H1 (cell line): ENCODE data around the gene TJP3. TPM values are rescaled to one million over a fixed set of nuclear protein-coding genes. Genes with fewer than 3 reads are reported as not detected.

Experiments used
- CTCF ChIA-PET: fragments of 300-600 bp; sonication (Branson Sonifier 250); formaldehyde crosslinking; loops from one replicate; lab custom pipeline; 2021; ENCODE audit not compliant: partially characterized antibody; lab: Charles Lee
- POLR2A ChIA-PET: fragments of 300-600 bp; sonication (Branson Sonifier 250); formaldehyde crosslinking; loops from one replicate; lab custom pipeline; 2021; ENCODE audit warnings: inconsistent platforms; ENCODE audit not compliant: partially characterized antibody; lab: Charles Lee
- DNase-seq, 2 experiments: peaks; one replicate each; pipeline versions ENCODE4 v3.0.0 to v3.0.0-alpha.2; 2010 to 2022; ENCODE audit warnings: low spot score in 2 of 2, low read depth in 1 of 2, mixed read lengths in 1 of 2
- FAIRE-seq: peaks from 2 replicates; lab custom pipeline; 2011; peaks lifted over from hg19 to GRCh38; lab: Jason Lieb, UNC
- H2AFZ ChIP-seq: 2 replicates; pipeline ENCODE4 v1.8.1; 2012; ENCODE audit warnings: low read length, inconsistent platforms
- H2AK5ac ChIP-seq: 2 replicates; pipeline ENCODE4 v1.6.1; 2013; ENCODE audit warnings: low read depth, low read length
- H2BK120ac ChIP-seq: replicated peaks from 2 replicates; pipeline ENCODE3; 2013; ENCODE audit warnings: low read depth, low read length, inconsistent platforms
- H2BK12ac ChIP-seq: 2 replicates; pipeline ENCODE4 v1.6.1; 2013; ENCODE audit warnings: low read depth, low read length
- H2BK15ac ChIP-seq: 2 replicates; pipeline ENCODE4 v1.6.1; 2013; ENCODE audit warnings: low read length
- H2BK20ac ChIP-seq: 2 replicates; pipeline ENCODE4 v1.6.1; 2013; ENCODE audit warnings: low read length
- H2BK5ac ChIP-seq: 2 replicates; pipeline ENCODE4 v1.6.1; 2013; ENCODE audit warnings: low read depth, low read length
- H3K14ac ChIP-seq: 2 replicates; pipeline ENCODE4 v1.6.1; 2013; ENCODE audit warnings: inconsistent platforms; ENCODE audit not compliant: insufficient read length
- H3K18ac ChIP-seq: 2 replicates; pipeline ENCODE4 v1.6.1; 2013; ENCODE audit warnings: low read length; ENCODE audit errors: extremely low read depth
- H3K23ac ChIP-seq: 2 replicates; pipeline ENCODE4 v1.6.1; 2013; ENCODE audit warnings: inconsistent platforms; ENCODE audit not compliant: insufficient read length
- H3K23me2 ChIP-seq: 2 replicates; pipeline ENCODE4 v1.6.1; 2013; ENCODE audit warnings: low read depth, low read length
- H3K27ac ChIP-seq: 2 replicates; pipeline ENCODE4 v1.6.1; 2011; ENCODE audit warnings: low read depth, low read length, inconsistent platforms
- H3K27me3 ChIP-seq, 4 experiments: replicated peaks in 1 of 4; 1 replicate in 1 of 4; 2 replicates in 3 of 4; pipeline versions ENCODE4 v1.6.1 to v1.8.1; 2011 to 2013; ENCODE audit warnings: low read length in 3 of 4, mild to moderate bottlenecking in 3 of 4, inconsistent platforms in 2 of 4, mixed read lengths in 2 of 4, moderate library complexity in 1 of 4; ENCODE audit not compliant: control insufficient read depth in 3 of 4, insufficient read depth in 3 of 4; ENCODE audit errors: extremely low read depth in 1 of 4
- H3K36me3 ChIP-seq, 4 experiments: 2 replicates each; pipeline versions ENCODE4 v1.6.1 to v1.8.1; 2011 to 2013; ENCODE audit warnings: mild to moderate bottlenecking in 4 of 4, low read length in 3 of 4, moderate library complexity in 2 of 4, control low read depth in 1 of 4, inconsistent platforms in 1 of 4; ENCODE audit not compliant: insufficient read depth in 4 of 4, control insufficient read depth in 2 of 4
- H3K4ac ChIP-seq: replicated peaks from 2 replicates; pipeline ENCODE3; 2013; ENCODE audit warnings: low read length, low read depth, mixed read lengths, inconsistent platforms; ENCODE audit not compliant: insufficient read length
- H3K4me1 ChIP-seq, 4 experiments: replicated peaks in 1 of 4; 1 replicate in 1 of 4; 2 replicates in 3 of 4; pipeline versions ENCODE4 v1.6.1 to v1.8.1; 2011 to 2013; ENCODE audit warnings: low read length in 3 of 4, inconsistent platforms in 2 of 4, mixed read lengths in 1 of 4; ENCODE audit not compliant: insufficient read depth in 4 of 4, control insufficient read depth in 3 of 4
- H3K4me2 ChIP-seq, 2 experiments: 2 replicates each; pipeline versions ENCODE4 v1.6.1 to v1.8.1; 2011 to 2013; ENCODE audit warnings: low read depth in 2 of 2, low read length in 2 of 2, control low read depth in 1 of 2, inconsistent platforms in 1 of 2, mild to moderate bottlenecking in 1 of 2; ENCODE audit not compliant: insufficient read depth in 1 of 2
- H3K4me3 ChIP-seq, 4 experiments: fragments of 200-600, 300-600 bp in 1 of 4; sonication (generic), shearing (Covaris generic), sonication (Bioruptor Twin) in 1 of 4; 2 replicates each; pipeline versions ENCODE4 v1.5.1 to v1.8.1; 2011 to 2016; ENCODE audit warnings: low read length in 4 of 4, low read depth in 3 of 4, control low read depth in 2 of 4, inconsistent platforms in 2 of 4, mild to moderate bottlenecking in 2 of 4, mixed read lengths in 1 of 4, moderate library complexity in 1 of 4; ENCODE audit not compliant: insufficient read depth in 2 of 4; ENCODE audit errors: extremely low read depth in 1 of 4
- H3K56ac ChIP-seq: replicated peaks from 2 replicates; pipeline ENCODE3; 2013; ENCODE audit warnings: low read depth, mild to moderate bottlenecking, mixed read lengths, low read length, inconsistent platforms; ENCODE audit not compliant: insufficient read length
- H3K79me1 ChIP-seq: 2 replicates; pipeline ENCODE4 v1.6.1; 2013; ENCODE audit warnings: low read depth, low read length, control low read depth
- H3K79me2 ChIP-seq, 2 experiments: 2 replicates each; pipeline versions ENCODE4 v1.6.1 to v1.8.1; 2012 to 2013; ENCODE audit warnings: low read length in 2 of 2, mild to moderate bottlenecking in 2 of 2, inconsistent platforms in 1 of 2; ENCODE audit not compliant: insufficient read depth in 2 of 2, control insufficient read depth in 1 of 2
- H3K9ac ChIP-seq, 4 experiments: replicated peaks in 1 of 4; 1 replicate in 1 of 4; 2 replicates in 3 of 4; pipeline versions ENCODE4 v1.6.1 to v1.8.1; 2011 to 2013; ENCODE audit warnings: low read depth in 3 of 4, low read length in 3 of 4, control low read depth in 2 of 4, mild to moderate bottlenecking in 2 of 4, moderate library complexity in 2 of 4, inconsistent platforms in 1 of 4; ENCODE audit errors: extremely low read depth in 1 of 4
- H3K9me3 ChIP-seq, 2 experiments: 2 replicates each; pipeline versions ENCODE4 v1.6.1 to v1.8.1; 2012 to 2013; ENCODE audit warnings: mild to moderate bottlenecking in 2 of 2, moderate library complexity in 2 of 2, control low read depth in 1 of 2, inconsistent platforms in 1 of 2, low read depth in 1 of 2, low read length in 1 of 2, mixed read lengths in 1 of 2; ENCODE audit not compliant: insufficient read depth in 2 of 2
- H4K20me1 ChIP-seq, 2 experiments: replicated peaks in 1 of 2; 2 replicates each; pipeline versions ENCODE3 to v1.8.1; 2011 to 2013; ENCODE audit warnings: inconsistent platforms in 2 of 2, low read length in 2 of 2, mild to moderate bottlenecking in 1 of 2; ENCODE audit not compliant: insufficient read depth in 2 of 2, control insufficient read depth in 1 of 2
- H4K5ac ChIP-seq: 2 replicates; pipeline ENCODE4 v1.6.1; 2013; ENCODE audit warnings: low read length, low read depth, mixed read lengths, inconsistent platforms; ENCODE audit not compliant: insufficient read length
- H4K8ac ChIP-seq: 2 replicates; pipeline ENCODE4 v1.8.0; 2013; ENCODE audit warnings: mild to moderate bottlenecking, moderate library complexity, low read length, inconsistent platforms; ENCODE audit not compliant: insufficient read depth; ENCODE audit errors: extremely low read depth
- H4K91ac ChIP-seq: replicated peaks from 2 replicates; pipeline ENCODE3; 2013; ENCODE audit warnings: low read length, mixed read lengths, inconsistent platforms; ENCODE audit not compliant: insufficient read length
- BACH1 ChIP-seq: IDR thresholded peaks from 2 replicates; pipeline ENCODE4 v1.6.1; 2012; ENCODE audit warnings: low read length, improper control_type of control experiment
- EZH2 ChIP-seq: fragments of 200-600 bp; sonication (generic); IDR thresholded peaks from 2 replicates; pipeline ENCODE4 v1.7.1; 2012; ENCODE audit warnings: low read depth, mild to moderate bottlenecking, moderate library complexity, low read length, inconsistent platforms; ENCODE audit not compliant: severe bottlenecking
- HDAC2 ChIP-seq, 2 experiments: fragments of 300-600 bp in 1 of 2; sonication (generic) in 1 of 2; IDR thresholded peaks; 2 replicates each; pipeline ENCODE4 v1.6.1; 2011 to 2012; ENCODE audit warnings: low read depth in 2 of 2, low read length in 2 of 2, mild to moderate bottlenecking in 2 of 2, moderate library complexity in 2 of 2, borderline replicate concordance in 1 of 2, inconsistent platforms in 1 of 2
- HDAC6 ChIP-seq: IDR thresholded peaks from one replicate; pipeline ENCODE4 v1.7.1; 2012; ENCODE audit warnings: low read depth, mild to moderate bottlenecking, inconsistent platforms, low read length, moderate library complexity
- JUND ChIP-seq: IDR thresholded peaks from 2 replicates; pipeline ENCODE4 v1.6.1; 2011; ENCODE audit warnings: mild to moderate bottlenecking, improper control_type of control experiment, low read length
- RAD21 ChIP-seq, 2 experiments: IDR thresholded peaks in 1 of 2; conservative IDR thresholded peaks in 1 of 2; 2 replicates each; pipeline ENCODE4 v1.6.1; 2011; ENCODE audit warnings: low read depth in 2 of 2, low read length in 2 of 2, improper control_type of control experiment in 1 of 2, inconsistent platforms in 1 of 2, mild to moderate bottlenecking in 1 of 2, moderate library complexity in 1 of 2
- RXRA ChIP-seq: IDR thresholded peaks from 2 replicates; pipeline ENCODE4 v1.6.1; 2011; ENCODE audit warnings: low read depth, mild to moderate bottlenecking, low read length, moderate library complexity; ENCODE audit not compliant: insufficient read depth
- SP1 ChIP-seq: IDR thresholded peaks from 2 replicates; pipeline ENCODE4 v1.6.1; 2011; ENCODE audit warnings: low read depth, low read length
- SP2 ChIP-seq: IDR thresholded peaks from 2 replicates; pipeline ENCODE4 v1.6.1; 2012; ENCODE audit warnings: mild to moderate bottlenecking, low read length, inconsistent platforms
- USF2 ChIP-seq: IDR thresholded peaks from 2 replicates; pipeline ENCODE4 v1.6.1; 2011; ENCODE audit warnings: low read length, improper control_type of control experiment
- WGBS, 2 experiments: shearing (Covaris generic) in 1 of 2; methylation state at CpG; one replicate each; pipeline versions ENCODE4 v1.1.6 to v1.1.7; 2013 to 2015; ENCODE audit warnings: low lambda C conversion rate in 2 of 2, mixed read lengths in 2 of 2, inconsistent platforms in 1 of 2, low coverage in 1 of 2, missing lambda C conversion rate in 1 of 2; ENCODE audit not compliant: insufficient replicate concordance in 2 of 2, insufficient coverage in 1 of 2, insufficient read length in 1 of 2; ENCODE audit errors: extremely low coverage in 1 of 2, missing lambda C conversion rate in 1 of 2; 5-methylcytosine and 5-hydroxymethylcytosine counted together
- polyA plus RNA-seq, 7 experiments: library from polyadenylated mRNA; depleted of rRNA in 3 of 7; stranded (reverse) in 5 of 7; unstranded in 2 of 7; fragments of >200 nt in 5 of 7; fragments of 200-250 nt in 2 of 7; gene quantifications; 1 replicate in 5 of 7; 2 replicates in 1 of 7; 4 replicates in 1 of 7; pipeline versions ENCODE4 v1.2.1 to v1.2.3, GENCODE V29; 2011 to 2013; ENCODE audit warnings: missing spikeins in 2 of 7, mixed read lengths in 2 of 7
- total RNA-seq: library from RNA; stranded (reverse); fragmentation: NEBNext Ultra II Directional; extraction: Animal tissue kit (Norgen Biotek cat#: 25700); gene quantifications from 2 replicates; pipeline ENCODE4 v1.2.1, GENCODE V29; 2021

TJP3 gene
- total and polyA plus RNA-seq, 2 of the 8 experiments (the other 6 are each of a cell fraction or from before 2014, with no cell fraction given) = 17.1 to 26.1 TPM

GRCh38 chr19:3790941-3791340 lies 82.8 kb downstream of the TJP3 start:
- Histone ChIP-seq H3K36me3 (no peaks in the 10 kb centered on the region), H2BK20ac (no peak overlapping the region), H2BK120ac (no peak overlapping the region), H3K4me3 (no peak overlapping the region), H3K4ac (no peak overlapping the region), H3K18ac (no peak overlapping the region), H3K14ac (no peak overlapping the region), H3K4me1 (no peaks in the 10 kb centered on the region), H2AFZ (no peak overlapping the region), H3K9me3 (0 out of 4 replicates have a peak, but pooled peaks cover 0 to 4% of the 10 kb centered on the region in 2 experiments), H3K27ac (no peak overlapping the region), H2BK15ac (no peak overlapping the region), H4K5ac (no peak overlapping the region), H3K23ac (no peak overlapping the region), H2BK5ac (no peak overlapping the region), H3K4me2 (no peak overlapping the region), H3K27me3 (peaks cover 0 to 3% (median 1%) of the 10 kb centered on the region in 4 experiments; a peak in 4 of 7 replicates), H4K20me1 (no peaks in the 10 kb centered on the region), H3K79me2 (no peaks in the 10 kb centered on the region), H3K79me1 (no peaks in the 10 kb centered on the region), H3K56ac (no peak overlapping the region), H4K91ac (no peak overlapping the region), H3K9ac (no peak overlapping the region), H2BK12ac (no peak overlapping the region), H4K8ac (no peak overlapping the region), H2AK5ac (no peak overlapping the region), H3K23me2 (no peaks in the 10 kb centered on the region; the same call in 1 of the 2 replicates)
- 91% methylated on average over 7 of the region's 7 CpGs; no CpG with 5 or more reads in 1 of the 2 experiments for WGBS, 2 experiments
- FAIRE-seq (no peak), DNase-seq (no peak)
- CTCF ChIA-PET = interaction anchor here (0.5 to 1.9 kb wide), 6 partner anchors 20 to 81 kb away, joined by 3 to 6 read pairs (median 4); no protein-coding TSS in a partner anchor
- POLR2A ChIA-PET = interaction anchor here (0.9 kb wide), 1 partner anchor 11 kb away, joined by 3 read pairs; no protein-coding TSS in a partner anchor
- TF ChIP-seq HDAC2 (IDR thresholded peaks at IDR 0.05; ENCODE audit: borderline replicate concordance in 1 of 2, low read depth in 2 of 2, low read length in 2 of 2) (no peak), HDAC6 (no peak), RAD21 (IDR thresholded peaks at IDR 0.05 in 1 of 2, conservative IDR thresholded peaks at IDR 0.05 in 1 of 2; ENCODE audit: low read depth in 2 of 2, low read length in 2 of 2) (no peak), JUND (no peak), BACH1 (no peak), SP2 (no peak), RXRA (no peak), USF2 (no peak), SP1 (no peak), EZH2 (no peak)
